Ascending aorta (tissue), 2 donors: ENCODE data around the gene MAP10. TPM values are rescaled to one million over a fixed set of nuclear protein-coding genes. Genes with fewer than 3 reads are reported as not detected.
"Not testable (repeated sequence)": the region's sequence is repeated elsewhere in the genome, so short reads cannot be mapped to it uniquely, and the experiment has no call there.

Experiments
- DNase-seq, 2 donors: peaks; one replicate each; pipeline ENCODE4 v3.0.0-alpha.2; 2019; ENCODE audit warnings: low spot score in 2 of 2
- H3K27ac ChIP-seq, 2 donors: fragments of 200-600 bp; sonication (generic); one replicate each; pipeline ENCODE4 v1.5.1; 2016 to 2017; ENCODE audit warnings: mild to moderate bottlenecking in 1 of 2
- H3K27me3 ChIP-seq: fragments of 200-600 bp; sonication (generic); one replicate; pipeline ENCODE4 v1.5.1; 2017
- H3K36me3 ChIP-seq, 2 donors: fragments of 200-600 bp; sonication (generic); one replicate each; pipeline ENCODE4 v1.5.1; 2016
- H3K4me1 ChIP-seq, 2 donors: fragments of 200-600 bp; sonication (generic); one replicate each; pipeline ENCODE4 v1.5.1; 2016 to 2017; ENCODE audit warnings: mild to moderate bottlenecking in 1 of 2
- H3K4me3 ChIP-seq, 2 donors: fragments of 200-600 bp; sonication (generic); one replicate each; pipeline ENCODE4 v1.5.1; 2016 to 2017; ENCODE audit warnings: mild to moderate bottlenecking in 1 of 2
- H3K9me3 ChIP-seq, 2 donors: fragments of 200-600 bp; sonication (generic); one replicate each; pipeline ENCODE4 v1.5.1; 2016
- intact Hi-C: fragments of 100-400 bp; cut with DNase I; formaldehyde crosslinking; loops from one replicate; pipeline ENCODE4 v1.15.1; 2023
- total RNA-seq: library from RNA; depleted of rRNA; stranded (reverse); fragments of >200 nt; gene quantifications from one replicate; pipeline ENCODE4 v1.1.0, GENCODE V29; 2016
- TF ChIP-seq, protein P1 (sequence below), 3 experiments: fragments of 200-600 bp in 2 of 3; fragments of 450-650 bp in 1 of 3; sonication (generic) in 2 of 3; IDR thresholded peaks; one replicate each; pipeline ENCODE4 v1.5.1; 2016 to 2019; ENCODE audit warnings: antibody characterized with exemption in 3 of 3, mild to moderate bottlenecking in 1 of 3, moderate library complexity in 1 of 3

Gene MAP10
- total RNA-seq, 1 donor from 2014 or later = 0.85 TPM

DNA sequence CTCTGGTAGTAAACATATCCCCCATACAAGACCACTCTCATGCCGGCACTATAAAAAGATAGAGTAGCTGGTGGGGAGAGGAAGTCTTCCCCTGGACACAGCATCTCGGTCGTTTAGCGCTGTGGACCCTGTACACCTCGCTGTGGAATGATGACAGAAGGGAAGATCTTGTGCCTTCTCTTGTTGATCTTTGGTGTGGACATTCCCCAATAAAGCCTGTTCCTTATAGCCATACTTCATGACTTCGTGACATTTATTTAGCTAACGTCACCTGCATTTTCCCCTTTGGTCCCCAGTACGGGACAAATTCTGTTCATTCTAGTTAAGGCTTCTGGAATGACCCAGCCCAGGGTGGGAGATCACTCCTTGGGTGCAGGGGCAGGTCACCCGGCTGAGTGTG is 24.9 kb upstream of the MAP10 start:
- H3K4me1 ChIP-seq = no peaks in the 10 kb centered on the region
- TF ChIP-seq, protein P1, sequence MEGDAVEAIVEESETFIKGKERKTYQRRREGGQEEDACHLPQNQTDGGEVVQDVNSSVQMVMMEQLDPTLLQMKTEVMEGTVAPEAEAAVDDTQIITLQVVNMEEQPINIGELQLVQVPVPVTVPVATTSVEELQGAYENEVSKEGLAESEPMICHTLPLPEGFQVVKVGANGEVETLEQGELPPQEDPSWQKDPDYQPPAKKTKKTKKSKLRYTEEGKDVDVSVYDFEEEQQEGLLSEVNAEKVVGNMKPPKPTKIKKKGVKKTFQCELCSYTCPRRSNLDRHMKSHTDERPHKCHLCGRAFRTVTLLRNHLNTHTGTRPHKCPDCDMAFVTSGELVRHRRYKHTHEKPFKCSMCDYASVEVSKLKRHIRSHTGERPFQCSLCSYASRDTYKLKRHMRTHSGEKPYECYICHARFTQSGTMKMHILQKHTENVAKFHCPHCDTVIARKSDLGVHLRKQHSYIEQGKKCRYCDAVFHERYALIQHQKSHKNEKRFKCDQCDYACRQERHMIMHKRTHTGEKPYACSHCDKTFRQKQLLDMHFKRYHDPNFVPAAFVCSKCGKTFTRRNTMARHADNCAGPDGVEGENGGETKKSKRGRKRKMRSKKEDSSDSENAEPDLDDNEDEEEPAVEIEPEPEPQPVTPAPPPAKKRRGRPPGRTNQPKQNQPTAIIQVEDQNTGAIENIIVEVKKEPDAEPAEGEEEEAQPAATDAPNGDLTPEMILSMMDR (IDR thresholded peaks at IDR 0.05) = no peak
- H3K27me3 ChIP-seq = no peaks in the 10 kb centered on the region
- intact Hi-C loops = no loop called here
- H3K4me3 ChIP-seq = no peak overlapping the region
- no peak overlapping the region for H3K27ac ChIP-seq
- DNase-seq = no peak
- no peaks in the 10 kb centered on the region for H3K36me3 ChIP-seq
- H3K9me3 ChIP-seq = no peaks in the 10 kb centered on the region

DNA sequence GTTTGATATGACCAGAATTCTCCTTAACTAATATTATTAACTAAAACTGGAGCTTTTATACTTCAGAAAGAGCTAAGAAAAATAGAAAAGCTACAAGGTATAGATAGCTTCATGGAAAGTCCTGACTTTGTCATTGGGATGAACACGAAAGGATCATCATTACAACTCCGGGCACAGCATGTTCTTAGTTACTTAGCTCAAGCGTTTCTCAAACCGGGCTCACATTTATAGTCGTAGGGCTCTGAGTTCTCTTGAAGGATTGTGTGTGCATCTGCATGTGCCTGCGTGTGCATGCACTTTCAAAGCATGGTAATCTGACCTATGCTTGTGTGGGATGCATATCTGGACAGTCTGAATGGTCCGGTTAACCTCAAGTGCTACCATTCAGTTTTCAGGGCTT is 20.4 kb upstream of the MAP10 start:
- TF ChIP-seq, protein P1 (IDR thresholded peaks at IDR 0.05) = no peak
- no peak overlapping the region for H3K4me3 ChIP-seq
- H3K9me3 ChIP-seq = no peaks in the 10 kb centered on the region
- no peak overlapping the region for H3K27ac ChIP-seq
- DNase-seq = no peak
- intact Hi-C loops = no loop called here
- no peaks in the 10 kb centered on the region for H3K36me3 ChIP-seq
- H3K27me3 ChIP-seq = no peaks in the 10 kb centered on the region
- H3K4me1 ChIP-seq = no peaks in the 10 kb centered on the region

DNA sequence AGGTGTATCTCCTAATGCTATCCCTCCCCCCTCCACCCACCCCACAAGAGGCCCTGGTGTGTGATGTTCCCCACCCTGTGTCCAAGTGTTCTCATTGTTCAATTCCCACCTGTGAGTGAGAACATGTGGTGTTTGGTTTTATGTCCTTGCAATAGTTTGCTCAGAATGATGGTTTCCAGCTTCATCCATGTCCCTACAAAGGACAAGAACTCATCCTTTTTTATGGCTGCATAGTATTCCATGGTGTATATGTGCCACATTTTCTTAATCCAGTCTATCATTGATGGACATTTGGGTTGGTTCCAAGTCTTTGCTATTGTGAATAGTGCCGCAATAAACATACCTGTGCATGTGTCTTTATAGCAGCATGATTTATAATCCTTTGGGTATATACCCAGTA is 19.6 kb upstream of the MAP10 start:
- H3K27ac ChIP-seq, H3K27me3 ChIP-seq, H3K36me3 ChIP-seq, H3K4me3 ChIP-seq, H3K4me1 ChIP-seq, H3K9me3 ChIP-seq, DNase-seq, intact Hi-C loops: not testable (repeated sequence)

DNA sequence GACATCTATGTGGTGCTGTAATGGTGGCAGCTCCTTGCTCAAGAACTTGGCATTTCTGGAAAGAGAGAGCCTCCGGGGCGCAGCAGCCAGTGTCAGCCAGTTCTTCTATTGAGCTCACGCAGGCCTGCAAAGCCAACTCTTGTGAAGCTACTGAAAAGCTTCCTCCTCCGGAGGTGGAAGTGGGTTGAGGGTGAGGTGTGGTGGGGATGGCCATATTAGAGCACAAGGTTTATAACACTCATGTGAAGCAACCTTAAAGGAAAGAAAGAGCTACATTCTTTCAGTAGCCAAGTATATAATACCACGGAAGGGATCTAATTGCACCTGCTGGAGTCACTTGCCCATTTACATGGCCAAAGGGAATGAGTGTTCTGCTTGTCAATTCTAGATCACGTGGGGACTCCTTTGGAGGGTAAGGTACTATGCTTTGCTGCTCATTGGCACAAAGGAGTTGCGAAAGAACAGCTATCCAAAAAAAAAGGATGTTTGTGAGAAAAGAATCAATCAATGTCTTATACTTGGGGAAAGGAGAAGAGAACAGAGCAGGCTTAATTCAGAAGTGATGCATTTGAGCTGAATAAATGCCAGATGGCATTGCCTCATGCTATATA is 18.3 kb upstream of the MAP10 start:
- Histone ChIP-seq H3K27me3 (no peaks in the 10 kb centered on the region), H3K4me1 (no peaks in the 10 kb centered on the region), H3K36me3 (no peaks in the 10 kb centered on the region), H3K4me3 (no peak overlapping the region), H3K9me3 (no peaks in the 10 kb centered on the region), H3K27ac (no peak overlapping the region)
- no peak for DNase-seq
- intact Hi-C loops = no loop called here
- TF ChIP-seq, protein P1 (IDR thresholded peaks at IDR 0.05) = no peak

DNA sequence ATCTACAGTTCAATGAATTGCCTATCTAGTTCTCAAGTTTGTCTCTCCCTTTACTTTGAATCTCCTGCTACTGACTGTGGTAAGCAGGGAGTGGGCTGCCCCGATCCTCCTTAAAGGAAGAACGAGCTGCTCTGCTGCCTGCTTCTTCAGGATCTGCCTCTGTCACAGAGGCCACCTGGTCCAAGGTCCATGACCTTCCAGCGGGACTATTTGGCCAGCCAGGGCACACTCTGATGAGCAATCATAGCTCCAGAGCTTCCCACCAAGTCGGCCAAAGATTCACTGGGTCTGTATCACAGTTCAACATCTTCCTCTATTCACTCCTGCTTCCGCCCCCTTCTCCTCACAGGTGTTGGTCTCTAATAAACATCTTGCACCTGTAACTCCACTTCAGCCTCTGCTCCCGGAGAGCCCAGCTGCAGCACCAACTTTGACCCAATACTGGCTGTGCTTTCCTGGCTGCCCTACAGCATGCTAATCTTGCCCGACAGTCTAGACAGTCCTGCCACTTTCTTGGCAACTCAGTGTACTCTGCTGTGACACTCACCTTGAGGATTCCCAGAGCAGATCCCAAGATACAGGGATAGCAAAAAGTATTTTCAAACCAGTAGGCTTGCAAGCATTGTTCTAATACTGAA is 16.9 kb upstream of the MAP10 start:
- DNase-seq = no peak
- Histone ChIP-seq H3K27ac (no peak overlapping the region), H3K36me3 (no peaks in the 10 kb centered on the region), H3K4me1 (no peaks in the 10 kb centered on the region), H3K4me3 (no peak overlapping the region), H3K27me3 (no peaks in the 10 kb centered on the region), H3K9me3 (no peaks in the 10 kb centered on the region)
- TF ChIP-seq, protein P1 (IDR thresholded peaks at IDR 0.05) = no peak
- intact Hi-C loops = no loop called here

DNA sequence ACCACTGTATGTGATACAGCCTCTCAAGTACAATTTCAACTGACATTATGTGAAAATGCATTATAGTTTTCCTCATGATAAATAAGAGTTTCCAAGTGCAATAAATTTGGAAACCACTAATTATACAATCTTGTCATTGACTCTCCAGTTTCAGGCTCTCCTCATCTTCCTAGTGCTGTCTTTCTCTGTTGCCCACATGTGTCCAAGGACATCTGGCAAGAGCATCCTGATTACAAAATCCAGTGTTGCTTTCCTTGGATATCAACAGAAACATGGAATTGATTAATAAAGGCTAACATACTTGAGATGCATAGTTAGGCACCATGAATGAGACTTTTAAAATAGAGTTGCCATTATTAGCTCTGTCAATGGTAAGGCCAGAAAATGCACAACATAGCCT is 15.6 kb upstream of the MAP10 start:
- TF ChIP-seq, protein P1 (IDR thresholded peaks at IDR 0.05) = no peak
- DNase-seq = no peak
- no peaks in the 10 kb centered on the region for H3K36me3 ChIP-seq
- H3K27ac ChIP-seq = no peak overlapping the region
- no peaks in the 10 kb centered on the region for H3K27me3 ChIP-seq
- H3K4me3 ChIP-seq = no peak overlapping the region
- intact Hi-C loops = no loop called here
- H3K9me3 ChIP-seq = no peaks in the 10 kb centered on the region
- H3K4me1 ChIP-seq = no peaks in the 10 kb centered on the region
